Lower leg skin (tissue), 4 donors: ENCODE measurements around the gene BTG1. TPM values are rescaled to one million over a fixed set of nuclear protein-coding genes. Genes with fewer than 3 reads are reported as not detected.

Source experiments
- DNase-seq, 2 donors: peaks; one replicate each; pipeline ENCODE4 v3.0.0-alpha.2; 2019; ENCODE audit warnings: low spot score in 2 of 2
- H3K4me3 ChIP-seq: fragments of 200-600 bp; sonication (generic); 2 replicates; pipeline ENCODE4 v1.5.1; 2017; ENCODE audit warnings: mild to moderate bottlenecking, low read depth; ENCODE audit not compliant: poor library complexity, severe bottlenecking
- POLR2A ChIP-seq, 2 donors: fragments of 450-650 bp; IDR thresholded peaks; one replicate each; pipeline ENCODE4 v1.6.1; 2016 to 2017; ENCODE audit warnings: antibody characterized with exemption in 2 of 2, mild to moderate bottlenecking in 1 of 2, moderate library complexity in 1 of 2
- WGBS, 2 donors: methylation state at CpG; one replicate each; pipeline ENCODE4 v1.1.5; 2018; 5-methylcytosine and 5-hydroxymethylcytosine counted together
- intact Hi-C: fragments of 100-400 bp; cut with DNase I; formaldehyde crosslinking; loops from one replicate; pipeline ENCODE4 v1.15.0; 2023; ENCODE audit warnings: low total_unique reads
- total RNA-seq, 4 donors: library from RNA; depleted of rRNA; stranded (reverse); fragments of >200 nt; gene quantifications; one replicate each; pipeline ENCODE4 v1.1.0, GENCODE V29; 2016
- TF ChIP-seq, protein P1 (sequence below), 3 donors: fragments of 450-650 bp; IDR thresholded peaks; one replicate each; pipeline ENCODE4 v1.5.1; 2016; ENCODE audit warnings: antibody characterized with exemption in 3 of 3, mild to moderate bottlenecking in 3 of 3, moderate library complexity in 2 of 3

BTG1 gene
- total RNA-seq, 4 donors from 2014 or later: 113 to 250 (median 182) TPM

DNA sequence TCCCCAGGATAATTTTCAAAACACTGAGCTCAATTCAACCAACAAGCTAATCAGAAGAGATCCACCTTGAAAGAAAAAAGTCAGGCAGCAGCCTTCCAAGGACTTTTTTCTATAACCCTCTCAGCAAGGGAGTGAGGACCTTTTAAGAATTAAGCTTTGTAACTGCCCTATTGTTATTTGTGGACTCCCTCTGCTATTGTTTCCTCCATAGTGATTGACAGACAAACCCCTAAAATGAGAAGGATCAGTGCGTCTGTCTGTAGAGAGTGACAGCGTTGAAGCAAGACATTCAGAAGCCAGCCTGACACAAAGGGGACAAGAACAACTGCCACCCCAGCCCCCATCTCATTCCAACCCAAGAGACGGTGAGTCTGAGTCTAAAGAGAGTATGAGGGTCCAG lies 30.3 kb upstream of the BTG1 start:
- no peak for DNase-seq
- H3K4me3 ChIP-seq: no peak overlapping the region
- TF ChIP-seq, protein P1, sequence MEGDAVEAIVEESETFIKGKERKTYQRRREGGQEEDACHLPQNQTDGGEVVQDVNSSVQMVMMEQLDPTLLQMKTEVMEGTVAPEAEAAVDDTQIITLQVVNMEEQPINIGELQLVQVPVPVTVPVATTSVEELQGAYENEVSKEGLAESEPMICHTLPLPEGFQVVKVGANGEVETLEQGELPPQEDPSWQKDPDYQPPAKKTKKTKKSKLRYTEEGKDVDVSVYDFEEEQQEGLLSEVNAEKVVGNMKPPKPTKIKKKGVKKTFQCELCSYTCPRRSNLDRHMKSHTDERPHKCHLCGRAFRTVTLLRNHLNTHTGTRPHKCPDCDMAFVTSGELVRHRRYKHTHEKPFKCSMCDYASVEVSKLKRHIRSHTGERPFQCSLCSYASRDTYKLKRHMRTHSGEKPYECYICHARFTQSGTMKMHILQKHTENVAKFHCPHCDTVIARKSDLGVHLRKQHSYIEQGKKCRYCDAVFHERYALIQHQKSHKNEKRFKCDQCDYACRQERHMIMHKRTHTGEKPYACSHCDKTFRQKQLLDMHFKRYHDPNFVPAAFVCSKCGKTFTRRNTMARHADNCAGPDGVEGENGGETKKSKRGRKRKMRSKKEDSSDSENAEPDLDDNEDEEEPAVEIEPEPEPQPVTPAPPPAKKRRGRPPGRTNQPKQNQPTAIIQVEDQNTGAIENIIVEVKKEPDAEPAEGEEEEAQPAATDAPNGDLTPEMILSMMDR (IDR thresholded peaks at IDR 0.05): no peak
- no peak for TF ChIP-seq POLR2A (IDR thresholded peaks at IDR 0.05)
- intact Hi-C loops: no loop called here
- 97 to 99% methylated on average over 3 of the region's 3 CpGs for WGBS, 2 donors

DNA sequence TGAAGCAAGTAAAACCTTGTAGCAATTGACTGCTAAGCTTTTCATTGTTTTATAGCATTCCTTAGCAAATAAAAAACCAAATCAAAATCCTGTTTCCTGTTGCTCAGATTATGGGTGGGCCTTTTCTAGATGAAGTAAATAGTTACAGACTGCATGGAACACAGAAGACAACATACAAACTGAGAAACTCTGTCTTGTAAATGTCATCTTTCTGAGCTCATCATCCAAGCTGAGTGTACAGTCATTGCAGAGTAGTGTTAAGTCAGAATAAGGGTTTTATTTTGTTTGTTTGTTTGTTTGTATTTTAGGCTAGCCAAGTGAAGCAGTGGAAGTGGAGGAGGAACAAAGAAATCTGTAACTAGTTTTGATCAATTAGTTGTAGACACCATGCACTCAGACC lies 24.4 kb upstream of the BTG1 start:
- no peak for TF ChIP-seq POLR2A (IDR thresholded peaks at IDR 0.05)
- TF ChIP-seq, protein P1 (IDR thresholded peaks at IDR 0.05): no peak
- no peak for DNase-seq

DNA sequence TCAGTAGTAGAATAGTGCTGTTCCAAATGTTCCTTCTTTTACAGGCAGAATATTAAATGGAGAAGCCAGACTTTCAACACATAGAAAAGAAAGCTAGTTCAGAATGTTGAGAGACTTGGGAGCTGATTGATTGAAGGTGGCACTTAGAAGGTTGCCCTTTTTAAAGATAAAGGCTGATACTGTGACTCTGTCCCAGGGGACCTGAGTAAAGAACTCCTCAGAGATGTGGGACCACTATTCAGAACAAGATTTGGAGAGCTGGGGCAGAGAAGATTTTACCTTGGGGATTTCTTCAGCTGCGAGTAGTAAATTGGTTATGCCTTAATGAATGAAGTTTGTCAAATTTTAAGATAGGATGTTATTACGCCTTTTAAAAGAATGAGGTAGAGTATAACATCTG lies 21.4 kb upstream of the BTG1 start:
- 95 to 99% methylated on average over 2 of the region's 2 CpGs for WGBS, 2 donors
- intact Hi-C loops: no loop called here
- TF ChIP-seq POLR2A (IDR thresholded peaks at IDR 0.05): no peak
- TF ChIP-seq, protein P1 (IDR thresholded peaks at IDR 0.05): no peak
- DNase-seq: no peak
- no peak overlapping the region for H3K4me3 ChIP-seq

More for the DNA sequence above, 24.4 kb upstream of the BTG1 start:
- H3K4me3 ChIP-seq: no peak overlapping the region
- intact Hi-C loops: no loop called here

DNA sequence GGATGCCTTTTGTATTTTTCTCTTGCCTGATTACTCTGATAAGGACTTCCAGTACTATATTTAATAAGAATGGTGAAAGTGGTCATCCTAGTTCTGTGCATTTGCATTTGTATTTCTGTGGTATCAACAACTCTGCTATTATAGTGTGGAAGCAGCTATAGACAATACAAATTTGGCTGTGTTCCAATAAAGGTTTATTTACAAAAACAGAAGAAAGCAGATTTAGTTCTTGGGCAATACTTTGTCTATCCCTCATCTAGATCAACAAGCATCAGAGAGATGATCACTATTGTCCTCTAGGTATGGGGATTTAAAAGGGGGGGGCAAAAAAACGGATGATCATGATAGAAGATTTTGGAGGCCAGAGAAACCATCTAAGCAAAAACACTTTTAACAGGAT lies 19.1 kb upstream of the BTG1 start:
- 76 to 79% methylated on average over 1 of the region's 1 CpG for WGBS, 2 donors
- DNase-seq: no peak
- TF ChIP-seq, protein P1 (IDR thresholded peaks at IDR 0.05): no peak
- intact Hi-C loops: no loop called here
- no peak overlapping the region for H3K4me3 ChIP-seq

DNA sequence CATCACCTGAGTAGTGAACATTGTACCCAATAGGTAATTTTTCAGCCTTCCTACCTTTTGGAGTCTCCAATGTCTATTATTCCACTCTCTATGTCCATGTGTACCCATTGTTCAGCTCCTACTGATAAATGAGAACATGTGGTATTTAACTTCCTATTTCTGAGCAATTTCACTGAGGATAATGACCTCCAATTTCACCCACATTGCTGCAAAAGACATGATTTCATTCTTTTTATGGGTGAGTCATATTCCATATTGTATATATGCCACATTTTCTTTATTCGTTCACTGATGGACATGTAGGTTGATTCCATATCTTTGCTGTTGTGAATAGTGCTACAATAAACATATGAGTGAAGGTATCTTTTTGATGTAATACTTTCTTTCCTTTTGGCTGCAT lies 16.4 kb upstream of the BTG1 start:
- TF ChIP-seq, protein P1 (IDR thresholded peaks at IDR 0.05): no peak
- TF ChIP-seq POLR2A (IDR thresholded peaks at IDR 0.05): no peak
- 82 to 87% methylated on average over 1 of the region's 1 CpG for WGBS, 2 donors
- DNase-seq: no peak
- intact Hi-C loops: no loop called here
- H3K4me3 ChIP-seq: no peak overlapping the region

DNA sequence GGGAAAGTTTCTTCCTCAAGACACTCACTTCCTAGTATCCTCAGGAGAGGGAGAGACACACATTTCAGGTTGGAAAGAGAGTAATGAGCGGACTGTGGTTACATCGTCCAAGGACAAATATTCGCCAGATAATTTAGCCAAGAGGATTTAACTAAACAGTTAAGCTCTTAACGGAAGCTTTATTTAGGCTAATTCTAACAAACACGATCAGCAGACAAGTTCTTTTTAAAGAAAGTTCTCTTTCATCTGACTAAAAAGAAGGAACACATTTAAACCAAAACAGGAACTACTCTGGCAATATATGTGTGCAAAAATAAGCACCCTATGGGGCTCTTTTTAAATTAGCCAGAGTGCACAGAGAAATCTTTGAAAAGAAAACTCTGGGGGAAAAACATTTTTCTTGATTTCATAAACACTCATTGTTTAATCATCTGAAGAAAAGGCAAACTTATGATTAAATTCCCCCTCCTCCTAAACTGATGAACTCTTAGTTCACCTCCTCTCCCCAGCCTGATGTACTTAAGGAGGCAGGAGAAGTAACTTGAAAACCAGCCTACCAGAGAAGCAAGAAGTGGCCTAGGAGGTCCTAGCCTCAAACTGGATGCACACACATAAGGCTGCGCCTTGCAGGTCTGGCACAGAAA lies 13.3 kb upstream of the BTG1 start:
- no peak overlapping the region for H3K4me3 ChIP-seq
- intact Hi-C loops: no loop called here
- no peak for DNase-seq
- TF ChIP-seq POLR2A (IDR thresholded peaks at IDR 0.05): no peak
- TF ChIP-seq, protein P1 (IDR thresholded peaks at IDR 0.05): no peak
- 57 to 60% methylated on average over 6 of the region's 6 CpGs for WGBS, 2 donors
